ENCODE results near the gene NIPAL1.
A peak's percentile ranks its signal among the peaks of the same experiment; 100 is the strongest.

NIPAL1 gene

GRCh38 chr4:48028696-48029095, 12.1 kb downstream of the NIPAL1 start:
- Histone ChIP-seq H3K9me3 (ENCODE audit: control insufficient read depth, insufficient read depth, low read length) (peaks cover 3% of the 10 kb centered on the region; the same call in 1 of the 2 replicates), H3K4me1 (ENCODE audit: control insufficient read depth, low read length) (peaks cover 39% of the 10 kb centered on the region), H3K27me3 (ENCODE audit: control insufficient read depth, low read length) (no peaks in the 10 kb centered on the region), H3K79me2 (ENCODE audit: control insufficient read depth, low read length) (no peaks in the 10 kb centered on the region), H3K4me2 (ENCODE audit: low read length) (peak overlapping the region; percentile 46), H4K20me1 (ENCODE audit: control insufficient read depth, insufficient read depth, low read depth, low read length) (no peaks in the 10 kb centered on the region), H3K27ac (ENCODE audit: low read depth, low read length) (peak overlapping the region; percentile 4; the same call in 1 of the 2 replicates), H3K9me2 (replicated peaks; ENCODE audit: control insufficient read depth, low read length) (no peaks in the 10 kb centered on the region), H3K4me3 (ENCODE audit: low read length) (peak overlapping the region; percentile 34), H3F3A (ENCODE audit: control insufficient read depth, insufficient read depth) (no peaks in the 10 kb centered on the region), H3K36me3 (ENCODE audit: control insufficient read depth, low read length) (0 out of 2 replicates have a peak, but pooled peaks cover 2% of the 10 kb centered on the region)
- TF ChIP-seq CTCF (IDR thresholded peaks at IDR 0.05; ENCODE audit: low read depth, low read length, poor library complexity, severe bottlenecking) (no peak), EZH2phosphoT487 (IDR thresholded peaks at IDR 0.05; ENCODE audit: borderline replicate concordance, low read length) (no peak)

- TF ChIP-seq CTCF (IDR thresholded peaks at IDR 0.05; ENCODE audit: low read depth, low read length, poor library complexity, severe bottlenecking): no peak
- TF ChIP-seq EZH2phosphoT487 (IDR thresholded peaks at IDR 0.05; ENCODE audit: borderline replicate concordance, low read length): no peak
- Histone ChIP-seq H3K9me3 (ENCODE audit: control insufficient read depth, insufficient read depth, low read length) (peaks cover 3% of the 10 kb centered on the region; the same call in 1 of the 2 replicates), H3K4me3 (ENCODE audit: low read length) (no peak overlapping the region), H3F3A (ENCODE audit: control insufficient read depth, insufficient read depth) (peaks cover 2% of the 10 kb centered on the region), H3K27ac (ENCODE audit: low read depth, low read length) (no peak overlapping the region), H3K27me3 (ENCODE audit: control insufficient read depth, low read length) (no peaks in the 10 kb centered on the region), H3K4me1 (ENCODE audit: control insufficient read depth, low read length) (peaks cover 56% of the 10 kb centered on the region), H3K4me2 (ENCODE audit: low read length) (no peak overlapping the region), H4K20me1 (ENCODE audit: control insufficient read depth, insufficient read depth, low read depth, low read length) (no peaks in the 10 kb centered on the region), H3K79me2 (ENCODE audit: control insufficient read depth, low read length) (no peaks in the 10 kb centered on the region), H3K36me3 (ENCODE audit: control insufficient read depth, low read length) (0 out of 2 replicates have a peak, but pooled peaks cover 2% of the 10 kb centered on the region), H3K9me2 (replicated peaks; ENCODE audit: control insufficient read depth, low read length) (no peaks in the 10 kb centered on the region)
Measured at GRCh38 chr4:48030470-48030869, 13.9 kb downstream of the NIPAL1 start.

- Histone ChIP-seq H3K4me2 (ENCODE audit: low read length) (no peak overlapping the region), H3K79me2 (ENCODE audit: control insufficient read depth, low read length) (no peaks in the 10 kb centered on the region), H3K27me3 (ENCODE audit: control insufficient read depth, low read length) (no peaks in the 10 kb centered on the region), H3K9me2 (replicated peaks; ENCODE audit: control insufficient read depth, low read length) (no peaks in the 10 kb centered on the region), H3K9me3 (ENCODE audit: control insufficient read depth, insufficient read depth, low read length) (peaks cover 3% of the 10 kb centered on the region; the same call in 1 of the 2 replicates), H3K36me3 (ENCODE audit: control insufficient read depth, low read length) (peaks cover 5% of the 10 kb centered on the region; the same call in 1 of the 2 replicates), H4K20me1 (ENCODE audit: control insufficient read depth, insufficient read depth, low read depth, low read length) (no peaks in the 10 kb centered on the region), H3F3A (ENCODE audit: control insufficient read depth, insufficient read depth) (peaks cover 13% of the 10 kb centered on the region), H3K27ac (ENCODE audit: low read depth, low read length) (no peak overlapping the region), H3K4me3 (ENCODE audit: low read length) (no peak overlapping the region), H3K4me1 (ENCODE audit: control insufficient read depth, low read length) (peaks cover 70% of the 10 kb centered on the region)
- no peak for TF ChIP-seq CTCF (IDR thresholded peaks at IDR 0.05; ENCODE audit: low read depth, low read length, poor library complexity, severe bottlenecking)
- TF ChIP-seq EZH2phosphoT487 (IDR thresholded peaks at IDR 0.05; ENCODE audit: borderline replicate concordance, low read length): no peak
Measured at GRCh38 chr4:48031802-48032525, 15.4 kb downstream of the NIPAL1 start.

Data from DOHH2 (cell line).